Measurements from ENCODE around the gene TNFRSF6B.

Gene TNFRSF6B

GRCh38 chr20:63707558-63708300 lies 11.3 kb downstream of the TNFRSF6B start, which contains the start of the genes ARFRP1 and ZGPAT:
Gene ARFRP1, minus strand, starts transcription at chr20:63707976. Its CDS starts 885 bp downstream, at chr20:63707091.
Gene ZGPAT, plus strand, starts transcription at chr20:63708039. Its CDS starts 542 bp downstream, at chr20:63708581.
- peak; percentile 93 for DNase-seq (ENCODE audit: low spot score)
- TF ChIP-seq, protein P1, sequence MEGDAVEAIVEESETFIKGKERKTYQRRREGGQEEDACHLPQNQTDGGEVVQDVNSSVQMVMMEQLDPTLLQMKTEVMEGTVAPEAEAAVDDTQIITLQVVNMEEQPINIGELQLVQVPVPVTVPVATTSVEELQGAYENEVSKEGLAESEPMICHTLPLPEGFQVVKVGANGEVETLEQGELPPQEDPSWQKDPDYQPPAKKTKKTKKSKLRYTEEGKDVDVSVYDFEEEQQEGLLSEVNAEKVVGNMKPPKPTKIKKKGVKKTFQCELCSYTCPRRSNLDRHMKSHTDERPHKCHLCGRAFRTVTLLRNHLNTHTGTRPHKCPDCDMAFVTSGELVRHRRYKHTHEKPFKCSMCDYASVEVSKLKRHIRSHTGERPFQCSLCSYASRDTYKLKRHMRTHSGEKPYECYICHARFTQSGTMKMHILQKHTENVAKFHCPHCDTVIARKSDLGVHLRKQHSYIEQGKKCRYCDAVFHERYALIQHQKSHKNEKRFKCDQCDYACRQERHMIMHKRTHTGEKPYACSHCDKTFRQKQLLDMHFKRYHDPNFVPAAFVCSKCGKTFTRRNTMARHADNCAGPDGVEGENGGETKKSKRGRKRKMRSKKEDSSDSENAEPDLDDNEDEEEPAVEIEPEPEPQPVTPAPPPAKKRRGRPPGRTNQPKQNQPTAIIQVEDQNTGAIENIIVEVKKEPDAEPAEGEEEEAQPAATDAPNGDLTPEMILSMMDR (IDR thresholded peaks at IDR 0.05; ENCODE audit: borderline replicate concordance, control extremely low read depth, extremely low read depth, insufficient read depth, missing control alignments) = no peak
- in situ Hi-C loops (cut with MboI; ENCODE audit: low sequenced_read_pairs, unreplicated experiment) = loop anchor here (10.0 kb wide), 1 partner anchor 147 kb away; no protein-coding TSS in a partner anchor

GRCh38 chr20:63708301-63709148 lies 12.1 kb downstream of the TNFRSF6B start:
- in situ Hi-C loops (cut with MboI; ENCODE audit: low sequenced_read_pairs, unreplicated experiment) = loop anchor here (10.0 kb wide), 1 partner anchor 146 kb away; no protein-coding TSS in a partner anchor
- peak; percentile 36 for DNase-seq (ENCODE audit: low spot score)
- TF ChIP-seq, protein P1 (IDR thresholded peaks at IDR 0.05; ENCODE audit: borderline replicate concordance, control extremely low read depth, extremely low read depth, insufficient read depth, missing control alignments) = no peak

DNA sequence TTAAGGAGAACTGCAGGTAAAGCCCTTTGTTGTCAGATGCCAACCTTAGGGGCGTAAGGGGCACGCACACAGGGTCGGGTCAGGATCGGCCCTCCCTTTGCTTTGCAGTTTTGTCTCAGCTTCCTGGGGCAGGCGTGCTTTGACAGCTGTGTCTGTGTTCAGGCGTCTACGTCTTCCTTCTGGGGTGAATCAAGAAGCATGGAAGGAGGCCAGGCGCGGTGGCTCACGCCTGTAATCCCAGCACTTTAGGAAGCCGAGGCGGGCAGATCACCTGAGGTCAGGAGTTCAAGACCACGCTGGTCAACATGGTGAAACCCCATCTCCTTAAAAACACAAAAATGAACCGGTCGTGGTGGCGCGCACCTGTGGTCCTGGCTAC lies 12.7 kb downstream of the TNFRSF6B start:
- DNase-seq (ENCODE audit: low spot score) = no peak
- TF ChIP-seq, protein P1 (IDR thresholded peaks at IDR 0.05; ENCODE audit: borderline replicate concordance, control extremely low read depth, extremely low read depth, insufficient read depth, missing control alignments) = no peak
- in situ Hi-C loops (cut with MboI; ENCODE audit: low sequenced_read_pairs, unreplicated experiment) = loop anchor here (10.0 kb wide), 1 partner anchor 146 kb away; no protein-coding TSS in a partner anchor

DNA sequence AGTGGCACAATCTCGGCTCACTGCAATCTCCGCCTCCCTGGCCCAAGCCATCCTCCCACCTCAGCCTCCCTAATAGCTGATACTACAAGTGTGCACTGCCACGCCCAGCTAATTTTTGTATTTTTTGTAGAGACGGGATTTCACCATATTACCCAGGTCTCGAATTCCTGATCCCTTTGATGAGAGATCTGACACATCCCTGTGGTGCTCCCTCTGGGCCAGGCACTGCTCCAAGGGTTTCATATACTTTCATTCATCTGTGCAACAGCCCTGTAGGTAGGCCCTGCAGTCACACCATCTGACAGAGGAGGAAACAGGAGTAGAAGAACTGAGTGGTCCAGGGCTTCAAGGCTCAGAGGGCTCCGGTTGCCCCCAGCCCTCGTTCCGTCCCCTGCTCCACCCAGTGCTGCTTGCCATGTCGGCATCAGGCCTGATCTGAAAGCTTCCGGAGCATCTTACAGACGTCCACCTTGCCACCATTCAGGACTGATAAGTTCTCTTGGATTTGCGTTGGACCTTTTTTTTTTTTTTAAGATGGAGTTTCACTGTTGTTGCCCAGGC lies 14.7 kb downstream of the TNFRSF6B start:
- TF ChIP-seq, protein P1 (IDR thresholded peaks at IDR 0.05; ENCODE audit: borderline replicate concordance, control extremely low read depth, extremely low read depth, insufficient read depth, missing control alignments) = no peak
- in situ Hi-C loops (cut with MboI; ENCODE audit: low sequenced_read_pairs, unreplicated experiment) = no loop called here
- DNase-seq (ENCODE audit: low spot score) = no peak

GRCh38 chr20:63712191-63712590 lies 15.7 kb downstream of the TNFRSF6B start:
- DNase-seq (ENCODE audit: low spot score) = no peak
- TF ChIP-seq, protein P1 (IDR thresholded peaks at IDR 0.05; ENCODE audit: borderline replicate concordance, control extremely low read depth, extremely low read depth, insufficient read depth, missing control alignments) = no peak
- in situ Hi-C loops (cut with MboI; ENCODE audit: low sequenced_read_pairs, unreplicated experiment) = no loop called here

DNA sequence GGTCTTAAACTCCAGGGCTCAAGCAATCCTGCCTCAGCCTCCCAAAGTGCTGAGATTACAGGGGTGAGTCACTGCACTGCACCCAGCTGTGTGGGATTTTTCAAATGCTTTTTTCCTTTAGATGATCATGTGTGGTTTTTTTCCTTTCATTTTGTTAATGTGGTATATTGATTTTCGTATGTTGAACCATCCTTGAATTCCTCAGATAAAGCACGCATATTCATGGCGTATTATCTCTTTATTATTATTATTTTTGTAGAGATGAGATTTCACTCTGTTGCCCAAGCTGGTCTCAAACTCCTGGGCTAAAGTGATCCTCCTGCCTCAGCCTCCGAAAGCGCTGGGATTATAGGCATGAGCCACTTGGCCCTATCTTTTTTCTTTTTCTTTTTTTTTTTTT lies 18.4 kb downstream of the TNFRSF6B start:
- DNase-seq (ENCODE audit: low spot score) = no peak
- in situ Hi-C loops (cut with MboI; ENCODE audit: low sequenced_read_pairs, unreplicated experiment) = no loop called here
- TF ChIP-seq, protein P1 (IDR thresholded peaks at IDR 0.05; ENCODE audit: borderline replicate concordance, control extremely low read depth, extremely low read depth, insufficient read depth, missing control alignments) = no peak

Measured in GM13976 (cell line).